ENCODE data around the gene RAPGEF4.

DNA sequence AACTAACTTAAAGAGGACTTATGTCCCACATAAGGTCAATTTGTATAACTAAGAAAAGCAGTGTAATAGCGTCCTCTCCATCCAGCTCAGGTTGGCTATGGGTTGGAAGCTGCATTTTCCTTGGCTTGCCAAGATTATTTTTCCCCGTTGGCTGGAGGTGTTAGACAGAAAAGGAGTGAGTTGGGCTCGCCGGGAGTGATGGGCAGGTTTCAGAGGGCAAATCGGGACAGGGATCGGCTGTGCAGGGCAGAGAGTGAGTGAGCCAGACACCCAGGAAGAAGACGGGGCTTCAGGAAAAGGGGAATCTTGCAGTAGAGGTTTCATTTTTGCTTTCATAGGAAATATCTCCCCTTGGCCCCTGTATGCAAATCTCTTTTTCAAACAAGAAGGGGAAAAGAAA is 298.5 kb downstream of the RAPGEF4 start:
- no peak for TF ChIP-seq SP1 (IDR thresholded peaks at IDR 0.05; ENCODE audit: low read depth)
- TF ChIP-seq, protein P1, sequence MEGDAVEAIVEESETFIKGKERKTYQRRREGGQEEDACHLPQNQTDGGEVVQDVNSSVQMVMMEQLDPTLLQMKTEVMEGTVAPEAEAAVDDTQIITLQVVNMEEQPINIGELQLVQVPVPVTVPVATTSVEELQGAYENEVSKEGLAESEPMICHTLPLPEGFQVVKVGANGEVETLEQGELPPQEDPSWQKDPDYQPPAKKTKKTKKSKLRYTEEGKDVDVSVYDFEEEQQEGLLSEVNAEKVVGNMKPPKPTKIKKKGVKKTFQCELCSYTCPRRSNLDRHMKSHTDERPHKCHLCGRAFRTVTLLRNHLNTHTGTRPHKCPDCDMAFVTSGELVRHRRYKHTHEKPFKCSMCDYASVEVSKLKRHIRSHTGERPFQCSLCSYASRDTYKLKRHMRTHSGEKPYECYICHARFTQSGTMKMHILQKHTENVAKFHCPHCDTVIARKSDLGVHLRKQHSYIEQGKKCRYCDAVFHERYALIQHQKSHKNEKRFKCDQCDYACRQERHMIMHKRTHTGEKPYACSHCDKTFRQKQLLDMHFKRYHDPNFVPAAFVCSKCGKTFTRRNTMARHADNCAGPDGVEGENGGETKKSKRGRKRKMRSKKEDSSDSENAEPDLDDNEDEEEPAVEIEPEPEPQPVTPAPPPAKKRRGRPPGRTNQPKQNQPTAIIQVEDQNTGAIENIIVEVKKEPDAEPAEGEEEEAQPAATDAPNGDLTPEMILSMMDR (IDR thresholded peaks at IDR 0.05 in 2 of 3, conservative IDR thresholded peaks at IDR 0.05 in 1 of 3; ENCODE audit: borderline replicate concordance in 1 of 3, insufficient read depth in 1 of 3, low read depth in 2 of 3, low read length in 2 of 3) = no peak
- TF ChIP-seq, protein P2, sequence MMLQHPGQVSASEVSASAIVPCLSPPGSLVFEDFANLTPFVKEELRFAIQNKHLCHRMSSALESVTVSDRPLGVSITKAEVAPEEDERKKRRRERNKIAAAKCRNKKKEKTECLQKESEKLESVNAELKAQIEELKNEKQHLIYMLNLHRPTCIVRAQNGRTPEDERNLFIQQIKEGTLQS (IDR thresholded peaks at IDR 0.05) = no peak
- TF ChIP-seq SIN3A (IDR thresholded peaks at IDR 0.05; ENCODE audit: low read depth) = no peak
- no peak for TF ChIP-seq POLR2A (IDR thresholded peaks at IDR 0.05; ENCODE audit: borderline replicate concordance, extremely low read depth, insufficient read depth, insufficient read length)
